Liver (tissue), 9 donors: ENCODE results near the gene SLCO2A1. TPM values are rescaled to one million over a fixed set of nuclear protein-coding genes. Genes with fewer than 3 reads are reported as not detected.

ENCODE experiments used
- DNase-seq: peaks from one replicate; pipeline ENCODE4 v3.0.0-alpha.2; 2017; ENCODE audit warnings: low spot score
- H3K27ac ChIP-seq, 2 donors: one replicate each; pipeline ENCODE4 v1.7.0; 2013; ENCODE audit warnings: inconsistent platforms in 2 of 2, low read length in 2 of 2, control low read depth in 1 of 2, low read depth in 1 of 2, mild to moderate bottlenecking in 1 of 2
- H3K27me3 ChIP-seq, 4 donors: one replicate each; pipeline versions ENCODE4 v1.6.1 to v1.7.0; 2013; ENCODE audit warnings: low read length in 3 of 4, inconsistent platforms in 1 of 4, mild to moderate bottlenecking in 1 of 4, moderate library complexity in 1 of 4; ENCODE audit not compliant: control insufficient read depth in 4 of 4, insufficient read depth in 4 of 4
- H3K36me3 ChIP-seq, 4 donors: one replicate each; pipeline versions ENCODE4 v1.6.1 to v1.7.0; 2013; ENCODE audit warnings: low read length in 3 of 4, mild to moderate bottlenecking in 3 of 4, low read depth in 1 of 4, moderate library complexity in 1 of 4; ENCODE audit not compliant: control insufficient read depth in 4 of 4, insufficient read depth in 3 of 4
- H3K4me1 ChIP-seq, 4 donors: one replicate each; pipeline versions ENCODE4 v1.6.1 to v1.7.0; 2013; ENCODE audit warnings: low read length in 3 of 4, mild to moderate bottlenecking in 3 of 4, moderate library complexity in 1 of 4; ENCODE audit not compliant: control insufficient read depth in 4 of 4, insufficient read depth in 4 of 4
- H3K4me3 ChIP-seq, 3 donors: one replicate each; pipeline versions ENCODE4 v1.6.1 to v1.7.0; 2013; ENCODE audit warnings: low read length in 3 of 3, control low read depth in 1 of 3, low read depth in 1 of 3, mild to moderate bottlenecking in 1 of 3
- H3K9ac ChIP-seq, 2 donors: one replicate each; pipeline ENCODE4 v1.7.0; 2013; ENCODE audit warnings: low read length in 2 of 2, mild to moderate bottlenecking in 2 of 2, moderate library complexity in 2 of 2, control low read depth in 1 of 2, low read depth in 1 of 2
- H3K9me3 ChIP-seq, 4 donors: one replicate each; pipeline versions ENCODE4 v1.6.1 to v1.7.0; 2013; ENCODE audit warnings: low read length in 3 of 4; ENCODE audit not compliant: control insufficient read depth in 4 of 4
- ATF3 ChIP-seq: IDR thresholded peaks from 2 replicates; pipeline ENCODE4 v1.6.1; 2016; ENCODE audit warnings: antibody characterized with exemption
- EGR1 ChIP-seq, 2 donors: IDR thresholded peaks; 2 replicates each; pipeline ENCODE4 v1.6.1; 2016 to 2018; ENCODE audit warnings: antibody characterized with exemption in 2 of 2, low read depth in 2 of 2
- FOXA1 ChIP-seq: IDR thresholded peaks from 2 replicates; pipeline ENCODE4 v1.6.1; 2016; ENCODE audit warnings: antibody characterized with exemption
- FOXA2 ChIP-seq: IDR thresholded peaks from 2 replicates; pipeline ENCODE4 v1.6.1; 2016; ENCODE audit warnings: antibody characterized with exemption
- GABPA ChIP-seq, 2 donors: IDR thresholded peaks in 1 of 2; conservative IDR thresholded peaks in 1 of 2; 2 replicates each; pipeline ENCODE4 v1.6.1; 2016; ENCODE audit warnings: antibody characterized with exemption in 2 of 2, mild to moderate bottlenecking in 1 of 2, moderate library complexity in 1 of 2
- HNF4A ChIP-seq, 2 donors: conservative IDR thresholded peaks; 2 replicates each; pipeline ENCODE4 v1.6.1; 2016; ENCODE audit warnings: antibody characterized with exemption in 2 of 2, mild to moderate bottlenecking in 2 of 2
- HNF4G ChIP-seq: IDR thresholded peaks from 2 replicates; pipeline ENCODE4 v1.6.1; 2016; ENCODE audit warnings: antibody characterized with exemption
- MAX ChIP-seq: IDR thresholded peaks from 2 replicates; pipeline ENCODE4 v1.6.1; 2016; ENCODE audit warnings: antibody characterized with exemption
- NR2F2 ChIP-seq: IDR thresholded peaks from 2 replicates; pipeline ENCODE4 v1.6.1; 2016; ENCODE audit warnings: antibody characterized with exemption
- RAD21 ChIP-seq, 2 donors: IDR thresholded peaks; 2 replicates each; pipeline ENCODE4 v1.6.1; 2016; ENCODE audit warnings: antibody characterized with exemption in 2 of 2, mild to moderate bottlenecking in 2 of 2
- REST ChIP-seq: IDR thresholded peaks from 2 replicates; pipeline ENCODE4 v1.6.1; 2016; ENCODE audit warnings: antibody characterized with exemption, mild to moderate bottlenecking
- RXRA ChIP-seq, 2 donors: IDR thresholded peaks; 2 replicates each; pipeline ENCODE4 v1.6.1; 2017 to 2018; ENCODE audit warnings: antibody characterized with exemption in 2 of 2, mild to moderate bottlenecking in 1 of 2
- SP1 ChIP-seq: IDR thresholded peaks from 2 replicates; pipeline ENCODE4 v1.6.1; 2018; ENCODE audit warnings: antibody characterized with exemption, mild to moderate bottlenecking
- TAF1 ChIP-seq: conservative IDR thresholded peaks from 2 replicates; pipeline ENCODE4 v1.6.1; 2016; ENCODE audit warnings: antibody characterized with exemption, mild to moderate bottlenecking
- YY1 ChIP-seq: IDR thresholded peaks from 2 replicates; pipeline ENCODE4 v1.6.1; 2016; ENCODE audit warnings: antibody characterized with exemption, mild to moderate bottlenecking
- ZBTB33 ChIP-seq: IDR thresholded peaks from 2 replicates; pipeline ENCODE4 v1.6.1; 2016; ENCODE audit warnings: antibody characterized with exemption
- WGBS: extraction: QIAGEN DNeasy Blood & Tissue Kit; methylation state at CpG from one replicate; pipeline ENCODE4 v1.1.7; 2013; 5-methylcytosine and 5-hydroxymethylcytosine counted together
- polyA plus RNA-seq, 2 donors: library from polyadenylated mRNA; stranded (reverse) in 1 of 2; unstranded in 1 of 2; fragments of 200-250 nt in 1 of 2; fragments of >200 nt in 1 of 2; fragmentation: Nextera tagmentation in 1 of 2; extraction: Ambion mirVana in 1 of 2; gene quantifications; one replicate each; pipeline versions ENCODE4 v1.2.1 to v1.2.3, GENCODE V29; 2013 to 2015
- total RNA-seq, 2 donors: library from RNA; depleted of rRNA; stranded (reverse); fragments of >200 nt; gene quantifications; one replicate each; pipeline ENCODE4 v1.2.3, GENCODE V29; 2014
- donor health status: healthy.
- donor health status: healthy.
- donor health status: healthy.
- donor health status: healthy.
- donor health status: healthy.

Gene SLCO2A1
- total and polyA plus RNA-seq, 4 donors = 0.56 to 3.1 (median 2.2) TPM

- Histone ChIP-seq H3K9ac (no peak overlapping the region), H3K4me3 (no peak overlapping the region), H3K27me3 (no peaks in the 10 kb centered on the region), H3K9me3 (no peaks in the 10 kb centered on the region), H3K27ac (no peak overlapping the region), H3K4me1 (no peaks in the 10 kb centered on the region), H3K36me3 (no peaks in the 10 kb centered on the region)
- no peak for DNase-seq
- 90% methylated on average over 12 of the region's 12 CpGs for WGBS
- TF ChIP-seq RXRA (IDR thresholded peaks at IDR 0.05) (no peak), SP1 (no peak)
Measured at GRCh38 chr3:133965013-133965570, 64.6 kb downstream of the SLCO2A1 start.

- WGBS = 91% methylated on average over 3 of the region's 3 CpGs
- H3K9ac ChIP-seq = no peak overlapping the region
- TF ChIP-seq TAF1 (no peak), RXRA (IDR thresholded peaks at IDR 0.05) (no peak), FOXA1 (no peak)
- no peaks in the 10 kb centered on the region for H3K4me1 ChIP-seq
- H3K27ac ChIP-seq = no peak overlapping the region
- no peaks in the 10 kb centered on the region for H3K27me3 ChIP-seq
- H3K9me3 ChIP-seq = no peaks in the 10 kb centered on the region
- H3K4me3 ChIP-seq = no peak overlapping the region
- no peaks in the 10 kb centered on the region for H3K36me3 ChIP-seq
- no peak for DNase-seq
Measured at GRCh38 chr3:133964547-133964946, 65.2 kb downstream of the SLCO2A1 start.

GRCh38 chr3:133963657-133964396, 65.9 kb downstream of the SLCO2A1 start:
- no peak for DNase-seq
- Histone ChIP-seq H3K9ac (no peak overlapping the region), H3K4me3 (no peak overlapping the region), H3K4me1 (no peaks in the 10 kb centered on the region), H3K27me3 (no peaks in the 10 kb centered on the region), H3K36me3 (no peaks in the 10 kb centered on the region), H3K9me3 (no peaks in the 10 kb centered on the region), H3K27ac (no peak overlapping the region)
- WGBS = 88% methylated on average over 7 of the region's 7 CpGs
- TF ChIP-seq EGR1 (IDR thresholded peaks at IDR 0.05; ENCODE audit: low read depth in 2 of 2) = no peak
- TF ChIP-seq REST = no peak
- TF ChIP-seq TAF1 = no peak
- TF ChIP-seq MAX = no peak
- TF ChIP-seq ATF3 = no peak
- no peak for TF ChIP-seq YY1
- TF ChIP-seq NR2F2 = no peak
- TF ChIP-seq RAD21 (IDR thresholded peaks at IDR 0.05) = no peak
- TF ChIP-seq FOXA2 = no peak
- no peak for TF ChIP-seq HNF4A (conservative IDR thresholded peaks at IDR 0.05)
- no peak for TF ChIP-seq FOXA1
- no peak for TF ChIP-seq HNF4G
- TF ChIP-seq SP1 = no peak
- no peak for TF ChIP-seq GABPA (IDR thresholded peaks at IDR 0.05 in 1 of 2, conservative IDR thresholded peaks at IDR 0.05 in 1 of 2)
- TF ChIP-seq ZBTB33 = no peak
- no peak for TF ChIP-seq RXRA (IDR thresholded peaks at IDR 0.05)
